IPS-20b (cell line): ENCODE measurements around the gene RANBP1.
"Not testable (repeated sequence)": the region's sequence is repeated elsewhere in the genome, so short reads cannot be mapped to it uniquely, and the experiment has no call there.

Source experiments
- H3K27ac ChIP-seq: one replicate; pipeline ENCODE4 v1.5.1; 2013; ENCODE audit warnings: low read length
- H3K27me3 ChIP-seq: 2 replicates; pipeline ENCODE4 v1.6.1; 2013; ENCODE audit warnings: mild to moderate bottlenecking, low read length, inconsistent platforms; ENCODE audit not compliant: insufficient read depth
- H3K36me3 ChIP-seq: 2 replicates; pipeline ENCODE4 v1.6.1; 2013; ENCODE audit warnings: low read depth, mild to moderate bottlenecking, inconsistent platforms, low read length, moderate library complexity; ENCODE audit not compliant: insufficient read depth
- H3K4me1 ChIP-seq: 2 replicates; pipeline ENCODE4 v1.6.1; 2013; ENCODE audit warnings: mild to moderate bottlenecking, control low read depth, inconsistent platforms, low read length, moderate library complexity; ENCODE audit not compliant: insufficient read depth
- H3K4me3 ChIP-seq: 2 replicates; pipeline ENCODE4 v1.5.1; 2013; ENCODE audit warnings: mild to moderate bottlenecking, low read length, inconsistent platforms
- H3K9ac ChIP-seq: 2 replicates; pipeline ENCODE4 v1.6.1; 2013; ENCODE audit warnings: low read depth, mild to moderate bottlenecking, inconsistent platforms, low read length, moderate library complexity
- H3K9me3 ChIP-seq: 2 replicates; pipeline ENCODE4 v1.6.1; 2013; ENCODE audit warnings: mild to moderate bottlenecking, low read depth, low read length, inconsistent platforms; ENCODE audit not compliant: insufficient read depth

RANBP1 gene

GRCh38 chr22:20156611-20157429 lies 40.9 kb downstream of the RANBP1 start:
- H3K36me3 ChIP-seq: no peaks in the 10 kb centered on the region
- no peaks in the 10 kb centered on the region for H3K27me3 ChIP-seq
- no peak overlapping the region for H3K27ac ChIP-seq
- H3K4me1 ChIP-seq: peaks cover 3% of the 10 kb centered on the region; the same call in 1 of the 2 replicates
- no peak overlapping the region for H3K9ac ChIP-seq
- H3K4me3 ChIP-seq: no peak overlapping the region
- H3K9me3 ChIP-seq: no peaks in the 10 kb centered on the region

- Histone ChIP-seq H3K9me3 (no peaks in the 10 kb centered on the region), H3K27ac (no peak overlapping the region), H3K4me1 (peaks cover 3% of the 10 kb centered on the region; the same call in 1 of the 2 replicates), H3K4me3 (no peak overlapping the region), H3K9ac (no peak overlapping the region), H3K27me3 (no peaks in the 10 kb centered on the region), H3K36me3 (no peaks in the 10 kb centered on the region)
Observed at GRCh38 chr22:20157430-20158183, 41.7 kb downstream of the RANBP1 start.

GRCh38 chr22:20158391-20159036 lies 42.6 kb downstream of the RANBP1 start:
- H3K36me3 ChIP-seq: no peaks in the 10 kb centered on the region
- H3K27me3 ChIP-seq: no peaks in the 10 kb centered on the region
- no peak overlapping the region for H3K4me3 ChIP-seq
- H3K27ac ChIP-seq: no peak overlapping the region
- H3K4me1 ChIP-seq: peaks cover 3% of the 10 kb centered on the region; the same call in 1 of the 2 replicates
- H3K9ac ChIP-seq: peak overlapping the region; percentile 45; the same call in 1 of the 2 replicates
- no peaks in the 10 kb centered on the region for H3K9me3 ChIP-seq

GRCh38 chr22:20159076-20159475 lies 43.2 kb downstream of the RANBP1 start:
- Histone ChIP-seq H3K27ac (no peak overlapping the region), H3K36me3 (no peaks in the 10 kb centered on the region), H3K4me3 (no peak overlapping the region), H3K27me3 (no peaks in the 10 kb centered on the region), H3K9me3 (no peaks in the 10 kb centered on the region), H3K4me1 (peaks cover 3% of the 10 kb centered on the region; the same call in 1 of the 2 replicates), H3K9ac (peak overlapping the region; percentile 45; the same call in 1 of the 2 replicates)

- not testable (repeated sequence) for H3K4me1 ChIP-seq, H3K27me3 ChIP-seq, H3K9me3 ChIP-seq, H3K27ac ChIP-seq, H3K36me3 ChIP-seq, H3K4me3 ChIP-seq, H3K9ac ChIP-seq
Observed at GRCh38 chr22:20159531-20159930, 43.6 kb downstream of the RANBP1 start.

GRCh38 chr22:20160041-20160440 lies 44.1 kb downstream of the RANBP1 start:
- Histone ChIP-seq H3K36me3 (no peaks in the 10 kb centered on the region), H3K27ac (no peak overlapping the region), H3K9me3 (no peaks in the 10 kb centered on the region), H3K9ac (no peak overlapping the region), H3K4me1 (peaks cover 3% of the 10 kb centered on the region; the same call in 1 of the 2 replicates), H3K27me3 (no peaks in the 10 kb centered on the region), H3K4me3 (no peak overlapping the region)

- H3K4me3 ChIP-seq: no peak overlapping the region
- H3K36me3 ChIP-seq: no peaks in the 10 kb centered on the region
- H3K9me3 ChIP-seq: no peaks in the 10 kb centered on the region
- H3K27me3 ChIP-seq: no peaks in the 10 kb centered on the region
- no peak overlapping the region for H3K27ac ChIP-seq
- no peaks in the 10 kb centered on the region for H3K4me1 ChIP-seq
- no peak overlapping the region for H3K9ac ChIP-seq
Observed at GRCh38 chr22:20164863-20165262, 49.0 kb downstream of the RANBP1 start.

GRCh38 chr22:20165421-20165820 lies 49.5 kb downstream of the RANBP1 start:
- Histone ChIP-seq H3K9ac (no peak overlapping the region), H3K27me3 (no peaks in the 10 kb centered on the region), H3K4me1 (no peaks in the 10 kb centered on the region), H3K4me3 (no peak overlapping the region), H3K27ac (no peak overlapping the region), H3K36me3 (no peaks in the 10 kb centered on the region), H3K9me3 (no peaks in the 10 kb centered on the region)

GRCh38 chr22:20165913-20166312 lies 50.0 kb downstream of the RANBP1 start:
- Histone ChIP-seq H3K27ac (no peak overlapping the region), H3K4me1 (no peaks in the 10 kb centered on the region), H3K27me3 (no peaks in the 10 kb centered on the region), H3K36me3 (no peaks in the 10 kb centered on the region), H3K9ac (no peak overlapping the region), H3K9me3 (no peaks in the 10 kb centered on the region), H3K4me3 (no peak overlapping the region)

- H3K27ac ChIP-seq: no peak overlapping the region
- H3K4me3 ChIP-seq: no peak overlapping the region
- no peak overlapping the region for H3K9ac ChIP-seq
- no peaks in the 10 kb centered on the region for H3K36me3 ChIP-seq
- H3K4me1 ChIP-seq: no peaks in the 10 kb centered on the region
- no peaks in the 10 kb centered on the region for H3K27me3 ChIP-seq
- H3K9me3 ChIP-seq: no peaks in the 10 kb centered on the region
Observed at GRCh38 chr22:20166703-20167102, 50.8 kb downstream of the RANBP1 start.

- Histone ChIP-seq H3K36me3 (no peaks in the 10 kb centered on the region), H3K27me3 (no peaks in the 10 kb centered on the region), H3K9ac (no peak overlapping the region)
Observed at GRCh38 chr22:20167643-20168322, 51.9 kb downstream of the RANBP1 start.

More at GRCh38 chr22:20167643-20168322, 51.9 kb downstream of the RANBP1 start:
- H3K9me3 ChIP-seq: no peaks in the 10 kb centered on the region
- H3K4me3 ChIP-seq: no peak overlapping the region
- H3K27ac ChIP-seq: no peak overlapping the region
- no peaks in the 10 kb centered on the region for H3K4me1 ChIP-seq
